Loucy (cell line): Measurements from ENCODE around the gene BASP1.

Experiments
- H2AFZ ChIP-seq: fragments of 200-600 bp; sonication (generic); 2 replicates; pipeline ENCODE4 v1.6.0; 2016; ENCODE audit warnings: antibody characterized with exemption, mild to moderate bottlenecking, low read length, moderate library complexity
- H3F3A ChIP-seq: fragments of 200-600 bp; 2 replicates; pipeline ENCODE4 v1.6.0; 2016; ENCODE audit warnings: antibody characterized with exemption, low read depth, mild to moderate bottlenecking
- H3K27me3 ChIP-seq: fragments of 200-600 bp; sonication (generic); 2 replicates; pipeline ENCODE4 v1.6.1; 2014; ENCODE audit warnings: low read length, mild to moderate bottlenecking; ENCODE audit not compliant: insufficient read depth, poor library complexity, severe bottlenecking
- H3K36me3 ChIP-seq: fragments of 200-600 bp; sonication (generic); 2 replicates; pipeline ENCODE4 v1.6.1; 2016; ENCODE audit warnings: low read length; ENCODE audit not compliant: insufficient read depth
- H3K4me1 ChIP-seq: fragments of 200-600 bp; sonication (generic); 2 replicates; pipeline ENCODE4 v1.5.1; 2014; ENCODE audit warnings: low read length, mild to moderate bottlenecking; ENCODE audit not compliant: insufficient read depth, poor library complexity, severe bottlenecking
- H3K4me2 ChIP-seq: fragments of 200-600 bp; sonication (generic); 2 replicates; pipeline ENCODE4 v1.6.0; 2014; ENCODE audit warnings: antibody characterized with exemption, low read length, low read depth, mild to moderate bottlenecking; ENCODE audit not compliant: poor library complexity, severe bottlenecking
- H3K4me3 ChIP-seq: fragments of 200-600 bp; sonication (generic); 2 replicates; pipeline ENCODE4 v1.5.1; 2014; ENCODE audit warnings: low read length, mild to moderate bottlenecking, mixed read lengths; ENCODE audit not compliant: poor library complexity, severe bottlenecking
- H3K79me2 ChIP-seq: fragments of 200-600 bp; sonication (generic); 2 replicates; pipeline ENCODE4 v1.6.1; 2014; ENCODE audit warnings: low read length; ENCODE audit not compliant: insufficient read depth
- H3K9ac ChIP-seq: fragments of 200-600 bp; sonication (generic); 2 replicates; pipeline ENCODE4 v1.6.0; 2014; ENCODE audit warnings: mild to moderate bottlenecking, low read depth, low read length, moderate library complexity; ENCODE audit not compliant: poor library complexity, severe bottlenecking
- H3K9me2 ChIP-seq: fragments of 200-600 bp; sonication (generic); replicated peaks from 2 replicates; pipeline ENCODE4 v1.6.1; 2016; ENCODE audit warnings: low read depth, low read length, mixed read lengths
- H3K9me3 ChIP-seq: fragments of 200-600 bp; sonication (generic); 2 replicates; pipeline ENCODE4 v1.6.1; 2014; ENCODE audit warnings: mild to moderate bottlenecking, antibody characterized with exemption, low read length, low read depth; ENCODE audit not compliant: insufficient read depth
- H4K20me1 ChIP-seq: fragments of 200-600 bp; sonication (generic); 2 replicates; pipeline ENCODE4 v1.6.0; 2014; ENCODE audit warnings: antibody characterized with exemption, low read length, mild to moderate bottlenecking; ENCODE audit not compliant: insufficient read depth, poor library complexity, severe bottlenecking
- CTCF ChIP-seq: fragments of 200-600 bp; sonication (generic); conservative IDR thresholded peaks from 2 replicates; pipeline ENCODE4 v1.5.1; 2014; ENCODE audit warnings: mild to moderate bottlenecking, antibody characterized with exemption, low read length
- EZH2phosphoT487 ChIP-seq: fragments of 200-600 bp; IDR thresholded peaks from 2 replicates; pipeline ENCODE4 v1.6.1; 2018; ENCODE audit warnings: antibody characterized with exemption, mild to moderate bottlenecking, moderate library complexity, borderline replicate concordance

BASP1 gene

GRCh38 chr5:17302604-17303003, 85.2 kb downstream of the BASP1 start:
- Histone ChIP-seq H3F3A (no peaks in the 10 kb centered on the region), H3K4me3 (no peak overlapping the region), H3K9me3 (no peaks in the 10 kb centered on the region; the same call in 1 of the 2 replicates), H3K4me2 (no peak overlapping the region), H2AFZ (no peak overlapping the region), H3K27me3 (no peaks in the 10 kb centered on the region), H3K4me1 (no peaks in the 10 kb centered on the region), H4K20me1 (no peaks in the 10 kb centered on the region), H3K9ac (no peak overlapping the region), H3K9me2 (no peaks in the 10 kb centered on the region), H3K79me2 (no peaks in the 10 kb centered on the region), H3K36me3 (no peaks in the 10 kb centered on the region)
- TF ChIP-seq EZH2phosphoT487: no peak
- TF ChIP-seq CTCF: no peak

GRCh38 chr5:17304282-17304681, 86.9 kb downstream of the BASP1 start:
- no peaks in the 10 kb centered on the region for H3K27me3 ChIP-seq
- H3K9ac ChIP-seq: no peak overlapping the region
- no peaks in the 10 kb centered on the region for H3K79me2 ChIP-seq
- no peak overlapping the region for H3K4me3 ChIP-seq
- H3K4me1 ChIP-seq: no peaks in the 10 kb centered on the region
- no peaks in the 10 kb centered on the region for H3K9me2 ChIP-seq
- TF ChIP-seq CTCF: no peak
- no peak for TF ChIP-seq EZH2phosphoT487
- H3K36me3 ChIP-seq: no peaks in the 10 kb centered on the region
- H3F3A ChIP-seq: no peaks in the 10 kb centered on the region
- H4K20me1 ChIP-seq: no peaks in the 10 kb centered on the region
- H3K9me3 ChIP-seq: no peaks in the 10 kb centered on the region; the same call in 1 of the 2 replicates
- H2AFZ ChIP-seq: no peak overlapping the region
- no peak overlapping the region for H3K4me2 ChIP-seq

- H3K36me3 ChIP-seq: no peaks in the 10 kb centered on the region
- no peaks in the 10 kb centered on the region for H3K9me2 ChIP-seq
- H4K20me1 ChIP-seq: no peaks in the 10 kb centered on the region
- no peak overlapping the region for H3K9ac ChIP-seq
- H3K4me1 ChIP-seq: no peaks in the 10 kb centered on the region
- H3K9me3 ChIP-seq: no peaks in the 10 kb centered on the region; the same call in 1 of the 2 replicates
- TF ChIP-seq EZH2phosphoT487 (no peak), CTCF (no peak)
- no peaks in the 10 kb centered on the region for H3K79me2 ChIP-seq
- no peak overlapping the region for H3K4me3 ChIP-seq
- H3K27me3 ChIP-seq: no peaks in the 10 kb centered on the region
- H2AFZ ChIP-seq: no peak overlapping the region
- H3K4me2 ChIP-seq: no peak overlapping the region
- no peaks in the 10 kb centered on the region for H3F3A ChIP-seq
Measured at GRCh38 chr5:17305017-17305416, 87.6 kb downstream of the BASP1 start.
